HepG2 (cell line): ENCODE results near the gene RPL32. TPM values are rescaled to one million over a fixed set of nuclear protein-coding genes. Genes with fewer than 3 reads are reported as not detected.

ENCODE experiments used
- AKAP8 ChIP-seq: sonication (generic); formaldehyde crosslinking; IDR thresholded peaks from 2 replicates; pipeline ENCODE4 v1.5.1; 2020; ENCODE audit warnings: mild to moderate bottlenecking, missing genetic modification reagents
- CHCHD3 ChIP-seq: sonication (generic); formaldehyde crosslinking; IDR thresholded peaks from 2 replicates; pipeline ENCODE4 v1.8.0; 2022; ENCODE audit warnings: mild to moderate bottlenecking, missing genetic modification reagents, moderate library complexity
- GABPB1 ChIP-seq: IDR thresholded peaks from 2 replicates; pipeline ENCODE4 v1.6.1; 2016; ENCODE audit warnings: mild to moderate bottlenecking, missing genetic modification reagents, moderate library complexity, missing compliant biosample characterization
- MAF1 ChIP-seq: sonication (generic); formaldehyde crosslinking; IDR thresholded peaks from 2 replicates; pipeline ENCODE4 v1.5.0; 2020; ENCODE audit warnings: missing genetic modification reagents, borderline replicate concordance
- MEIS2 ChIP-seq: sonication (generic); formaldehyde crosslinking; IDR thresholded peaks from 2 replicates; pipeline ENCODE4 v1.9.0; 2021; ENCODE audit warnings: mild to moderate bottlenecking, missing genetic modification reagents
- NAIF1 ChIP-seq: sonication (generic); formaldehyde crosslinking; IDR thresholded peaks from 2 replicates; pipeline ENCODE4 v1.5.0; 2020; ENCODE audit warnings: mild to moderate bottlenecking, missing genetic modification reagents, borderline replicate concordance
- NFRKB ChIP-seq: fragments of 450-650 bp; IDR thresholded peaks from 2 replicates; pipeline ENCODE4 v1.6.1; 2017
- YY1 ChIP-seq: IDR thresholded peaks from 2 replicates; pipeline ENCODE4 v1.6.1; 2011; ENCODE audit warnings: low read length, low read depth, moderate library complexity, mild to moderate bottlenecking; ENCODE audit not compliant: insufficient read depth, insufficient replicate concordance
- ZNF263 ChIP-seq: sonication (generic); formaldehyde crosslinking; IDR thresholded peaks from 2 replicates; pipeline ENCODE4 v1.4.0; 2020; ENCODE audit warnings: missing genetic modification reagents
- ZSCAN25 ChIP-seq: sonication (generic); formaldehyde crosslinking; IDR thresholded peaks from 2 replicates; pipeline ENCODE4 v1.8.0; 2022; ENCODE audit warnings: mild to moderate bottlenecking, missing genetic modification reagents
- ZSCAN31 ChIP-seq: sonication (generic); formaldehyde crosslinking; IDR thresholded peaks from 2 replicates; pipeline ENCODE4 v1.5.0; 2020; ENCODE audit warnings: low read depth, mild to moderate bottlenecking, missing genetic modification reagents
- polyA plus RNA-seq, 8 experiments: library from polyadenylated mRNA; depleted of rRNA in 3 of 8; stranded (reverse) in 7 of 8; unstranded in 1 of 8; fragments of >200 nt; fragmentation: Illumina TruSeq in 4 of 8; extraction: Trizol in 4 of 8; gene quantifications; 2 replicates each; pipeline versions ENCODE4 v1.2.1 to v1.2.3, GENCODE V29; 2011 to 2016; ENCODE audit warnings: low read depth in 4 of 8, missing spikeins in 1 of 8, mixed read lengths in 1 of 8; ENCODE audit not compliant: insufficient read depth in 1 of 8
- total RNA-seq, 5 experiments: library from RNA; depleted of rRNA; stranded (reverse); fragments of >200 nt; fragmentation: Illumina TruSeq; extraction: Trizol; gene quantifications; 2 replicates each; pipeline ENCODE4 v1.2.3, GENCODE V29; 2016; ENCODE audit warnings: low read depth in 1 of 5
- TF ChIP-seq, protein P1 (sequence below): fragments of 450-650 bp; IDR thresholded peaks from 2 replicates; pipeline ENCODE4 v1.6.1; 2017; ENCODE audit warnings: mild to moderate bottlenecking
- TF ChIP-seq, protein P2 (sequence below): sonication (generic); formaldehyde crosslinking; IDR thresholded peaks from 2 replicates; pipeline ENCODE4 v1.4.0; 2020; ENCODE audit warnings: missing genetic modification reagents, borderline replicate concordance
- TF ChIP-seq, protein P3 (sequence below): sonication (generic); formaldehyde crosslinking; IDR thresholded peaks from 2 replicates; pipeline ENCODE4 v1.5.0; 2020; ENCODE audit warnings: mild to moderate bottlenecking, missing genetic modification reagents
- TF ChIP-seq, protein P4 (sequence below): sonication (generic); formaldehyde crosslinking; conservative IDR thresholded peaks from 2 replicates; pipeline ENCODE4 v1.8.0; 2022; ENCODE audit warnings: mild to moderate bottlenecking, moderate library complexity, missing genetic modification reagents

Gene RPL32
- total and polyA plus RNA-seq, 2 of the 13 experiments (the other 11 are each of a cell fraction or from before 2014, with no cell fraction given), result 1,781 to 2,401 TPM

DNA sequence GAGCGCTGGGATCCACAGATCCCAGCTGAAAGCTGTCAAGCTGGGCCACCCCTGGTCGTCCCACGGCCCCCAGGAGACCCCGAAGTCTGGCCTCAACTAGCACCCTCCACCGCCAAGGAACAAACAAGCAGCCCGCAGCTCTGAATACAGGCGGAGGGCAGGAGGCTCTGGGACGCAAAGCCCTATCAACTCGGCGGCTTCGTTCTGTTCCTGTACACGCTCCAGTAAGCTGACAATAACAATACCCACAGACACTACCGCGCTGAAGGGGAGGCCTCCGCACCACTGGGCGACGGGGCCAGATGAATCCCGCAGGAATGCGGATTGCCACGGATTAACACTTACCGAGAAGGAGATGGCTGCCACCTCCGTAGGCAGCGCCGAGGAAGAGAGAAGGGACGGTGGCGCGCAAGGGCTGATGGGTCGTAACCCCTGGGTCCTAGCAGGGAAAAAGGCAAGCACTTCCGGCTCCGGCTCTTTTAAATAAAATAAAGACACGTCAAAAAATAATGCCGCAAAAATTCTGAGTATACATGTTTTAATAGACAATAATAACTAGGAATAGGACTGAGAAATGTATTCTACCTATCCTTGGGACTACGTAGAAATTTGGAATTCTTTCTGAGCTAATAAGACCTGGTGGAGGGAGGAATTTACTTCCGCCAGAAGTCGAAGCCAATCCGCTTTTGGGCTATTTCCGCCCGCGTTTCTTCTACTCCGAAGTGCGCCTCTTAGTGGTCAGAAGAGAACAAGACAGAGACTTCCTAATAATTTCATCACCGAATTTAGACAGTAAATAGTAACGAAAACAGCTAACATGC lies at the start of gene RPL32 (continued):
- TF ChIP-seq, protein P1, sequence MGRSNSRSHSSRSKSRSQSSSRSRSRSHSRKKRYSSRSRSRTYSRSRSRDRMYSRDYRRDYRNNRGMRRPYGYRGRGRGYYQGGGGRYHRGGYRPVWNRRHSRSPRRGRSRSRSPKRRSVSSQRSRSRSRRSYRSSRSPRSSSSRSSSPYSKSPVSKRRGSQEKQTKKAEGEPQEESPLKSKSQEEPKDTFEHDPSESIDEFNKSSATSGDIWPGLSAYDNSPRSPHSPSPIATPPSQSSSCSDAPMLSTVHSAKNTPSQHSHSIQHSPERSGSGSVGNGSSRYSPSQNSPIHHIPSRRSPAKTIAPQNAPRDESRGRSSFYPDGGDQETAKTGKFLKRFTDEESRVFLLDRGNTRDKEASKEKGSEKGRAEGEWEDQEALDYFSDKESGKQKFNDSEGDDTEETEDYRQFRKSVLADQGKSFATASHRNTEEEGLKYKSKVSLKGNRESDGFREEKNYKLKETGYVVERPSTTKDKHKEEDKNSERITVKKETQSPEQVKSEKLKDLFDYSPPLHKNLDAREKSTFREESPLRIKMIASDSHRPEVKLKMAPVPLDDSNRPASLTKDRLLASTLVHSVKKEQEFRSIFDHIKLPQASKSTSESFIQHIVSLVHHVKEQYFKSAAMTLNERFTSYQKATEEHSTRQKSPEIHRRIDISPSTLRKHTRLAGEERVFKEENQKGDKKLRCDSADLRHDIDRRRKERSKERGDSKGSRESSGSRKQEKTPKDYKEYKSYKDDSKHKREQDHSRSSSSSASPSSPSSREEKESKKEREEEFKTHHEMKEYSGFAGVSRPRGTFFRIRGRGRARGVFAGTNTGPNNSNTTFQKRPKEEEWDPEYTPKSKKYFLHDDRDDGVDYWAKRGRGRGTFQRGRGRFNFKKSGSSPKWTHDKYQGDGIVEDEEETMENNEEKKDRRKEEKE, result no peak
- 0 out of 2 replicates have a peak, but pooled peaks have one; percentile 23 for TF ChIP-seq ZNF263 (CRISPR knock-in tag)
- TF ChIP-seq AKAP8 (CRISPR knock-in tag), result no peak
- TF ChIP-seq GABPB1 (CRISPR knock-in tag), result peak; percentile 94
- TF ChIP-seq ZSCAN31 (CRISPR knock-in tag), result peak; percentile 56
- TF ChIP-seq NAIF1 (CRISPR knock-in tag), result no peak; the same call in 1 of the 2 replicates
- TF ChIP-seq NFRKB, result no peak
- 0 out of 2 replicates have a peak, but pooled peaks have one; percentile 27 for TF ChIP-seq ZSCAN25 (CRISPR knock-in tag)
- TF ChIP-seq CHCHD3 (CRISPR knock-in tag), result 0 out of 2 replicates have a peak, but pooled peaks have one; percentile 87
- 0 out of 2 replicates have a peak, but pooled peaks have one; percentile 66 for TF ChIP-seq MAF1
- TF ChIP-seq, protein P2, sequence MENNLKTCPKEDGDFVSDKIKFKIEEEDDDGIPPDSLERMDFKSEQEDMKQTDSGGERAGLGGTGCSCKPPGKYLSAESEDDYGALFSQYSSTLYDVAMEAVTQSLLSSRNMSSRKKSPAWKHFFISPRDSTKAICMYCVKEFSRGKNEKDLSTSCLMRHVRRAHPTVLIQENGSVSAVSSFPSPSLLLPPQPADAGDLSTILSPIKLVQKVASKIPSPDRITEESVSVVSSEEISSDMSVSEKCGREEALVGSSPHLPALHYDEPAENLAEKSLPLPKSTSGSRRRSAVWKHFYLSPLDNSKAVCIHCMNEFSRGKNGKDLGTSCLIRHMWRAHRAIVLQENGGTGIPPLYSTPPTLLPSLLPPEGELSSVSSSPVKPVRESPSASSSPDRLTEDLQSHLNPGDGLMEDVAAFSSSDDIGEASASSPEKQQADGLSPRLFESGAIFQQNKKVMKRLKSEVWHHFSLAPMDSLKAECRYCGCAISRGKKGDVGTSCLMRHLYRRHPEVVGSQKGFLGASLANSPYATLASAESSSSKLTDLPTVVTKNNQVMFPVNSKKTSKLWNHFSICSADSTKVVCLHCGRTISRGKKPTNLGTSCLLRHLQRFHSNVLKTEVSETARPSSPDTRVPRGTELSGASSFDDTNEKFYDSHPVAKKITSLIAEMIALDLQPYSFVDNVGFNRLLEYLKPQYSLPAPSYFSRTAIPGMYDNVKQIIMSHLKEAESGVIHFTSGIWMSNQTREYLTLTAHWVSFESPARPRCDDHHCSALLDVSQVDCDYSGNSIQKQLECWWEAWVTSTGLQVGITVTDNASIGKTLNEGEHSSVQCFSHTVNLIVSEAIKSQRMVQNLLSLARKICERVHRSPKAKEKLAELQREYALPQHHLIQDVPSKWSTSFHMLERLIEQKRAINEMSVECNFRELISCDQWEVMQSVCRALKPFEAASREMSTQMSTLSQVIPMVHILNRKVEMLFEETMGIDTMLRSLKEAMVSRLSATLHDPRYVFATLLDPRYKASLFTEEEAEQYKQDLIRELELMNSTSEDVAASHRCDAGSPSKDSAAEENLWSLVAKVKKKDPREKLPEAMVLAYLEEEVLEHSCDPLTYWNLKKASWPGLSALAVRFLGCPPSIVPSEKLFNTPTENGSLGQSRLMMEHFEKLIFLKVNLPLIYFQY, result peak; percentile 71; the same call in 1 of the 2 replicates
- TF ChIP-seq, protein P3, sequence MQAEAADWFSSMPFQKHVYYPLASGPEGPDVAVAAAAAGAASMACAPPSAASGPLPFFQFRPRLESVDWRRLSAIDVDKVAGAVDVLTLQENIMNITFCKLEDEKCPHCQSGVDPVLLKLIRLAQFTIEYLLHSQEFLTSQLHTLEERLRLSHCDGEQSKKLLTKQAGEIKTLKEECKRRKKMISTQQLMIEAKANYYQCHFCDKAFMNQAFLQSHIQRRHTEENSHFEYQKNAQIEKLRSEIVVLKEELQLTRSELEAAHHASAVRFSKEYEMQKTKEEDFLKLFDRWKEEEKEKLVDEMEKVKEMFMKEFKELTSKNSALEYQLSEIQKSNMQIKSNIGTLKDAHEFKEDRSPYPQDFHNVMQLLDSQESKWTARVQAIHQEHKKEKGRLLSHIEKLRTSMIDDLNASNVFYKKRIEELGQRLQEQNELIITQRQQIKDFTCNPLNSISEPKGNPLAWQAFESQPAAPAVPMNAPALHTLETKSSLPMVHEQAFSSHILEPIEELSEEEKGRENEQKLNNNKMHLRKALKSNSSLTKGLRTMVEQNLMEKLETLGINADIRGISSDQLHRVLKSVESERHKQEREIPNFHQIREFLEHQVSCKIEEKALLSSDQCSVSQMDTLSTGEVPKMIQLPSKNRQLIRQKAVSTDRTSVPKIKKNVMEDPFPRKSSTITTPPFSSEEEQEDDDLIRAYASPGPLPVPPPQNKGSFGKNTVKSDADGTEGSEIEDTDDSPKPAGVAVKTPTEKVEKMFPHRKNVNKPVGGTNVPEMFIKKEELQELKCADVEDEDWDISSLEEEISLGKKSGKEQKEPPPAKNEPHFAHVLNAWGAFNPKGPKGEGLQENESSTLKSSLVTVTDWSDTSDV (CRISPR knock-in tag), result 0 out of 2 replicates have a peak, but pooled peaks have one; percentile 14
- peak; percentile 87 for TF ChIP-seq YY1
- TF ChIP-seq, protein P4, sequence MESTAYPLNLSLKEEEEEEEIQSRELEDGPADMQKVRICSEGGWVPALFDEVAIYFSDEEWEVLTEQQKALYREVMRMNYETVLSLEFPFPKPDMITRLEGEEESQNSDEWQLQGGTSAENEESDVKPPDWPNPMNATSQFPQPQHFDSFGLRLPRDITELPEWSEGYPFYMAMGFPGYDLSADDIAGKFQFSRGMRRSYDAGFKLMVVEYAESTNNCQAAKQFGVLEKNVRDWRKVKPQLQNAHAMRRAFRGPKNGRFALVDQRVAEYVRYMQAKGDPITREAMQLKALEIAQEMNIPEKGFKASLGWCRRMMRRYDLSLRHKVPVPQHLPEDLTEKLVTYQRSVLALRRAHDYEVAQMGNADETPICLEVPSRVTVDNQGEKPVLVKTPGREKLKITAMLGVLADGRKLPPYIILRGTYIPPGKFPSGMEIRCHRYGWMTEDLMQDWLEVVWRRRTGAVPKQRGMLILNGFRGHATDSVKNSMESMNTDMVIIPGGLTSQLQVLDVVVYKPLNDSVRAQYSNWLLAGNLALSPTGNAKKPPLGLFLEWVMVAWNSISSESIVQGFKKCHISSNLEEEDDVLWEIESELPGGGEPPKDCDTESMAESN (CRISPR knock-in tag), result peak; percentile 67; the same call in 1 of the 2 replicates
- TF ChIP-seq MEIS2, result peak; percentile 69; the same call in 1 of the 2 replicates
